ENCODE measurements around the gene OR10A6. TPM values are rescaled to one million over a fixed set of nuclear protein-coding genes. Genes with fewer than 3 reads are reported as not detected.

Gene OR10A6
- total RNA-seq, 2 experiments from 2014 or later = not detected

DNA sequence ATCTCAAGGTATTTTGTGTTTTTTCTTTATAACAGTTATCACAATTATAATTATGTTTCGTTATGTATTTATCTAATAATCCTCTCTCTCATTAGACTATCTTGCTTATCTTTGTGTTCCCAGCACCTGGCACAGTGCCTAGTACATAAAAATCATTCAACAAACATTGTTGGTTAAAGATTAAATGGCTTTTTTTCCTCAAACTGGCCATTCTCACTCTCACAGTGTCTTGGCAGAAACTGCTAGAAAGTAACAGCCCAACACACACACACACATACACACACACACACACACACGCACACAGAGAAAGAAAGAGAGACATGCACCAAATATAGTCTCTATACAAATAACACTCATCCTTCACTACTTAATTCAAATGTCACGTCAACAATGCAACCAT, 36.8 kb downstream of the OR10A6 start:
- H3K4me3 Mint-ChIP-seq = no peak overlapping the region
- ChIA-PET POLR2A (no interaction called here), CTCF (interaction anchor here (1.3 to 7.6 kb wide), 5 partner anchors 9 to 205 kb away, joined by 3 to 101 read pairs (median 5); partner anchors contain the start of gene EIF3F)
- no peak overlapping the region for H3K27ac Mint-ChIP-seq
- H3K36me3 Mint-ChIP-seq (ENCODE audit: low read depth) = no peaks in the 10 kb centered on the region
- intact Hi-C loops (cut with micrococcal nuclease) = loop anchor here (10.0 kb wide), 1 partner anchor 201 kb away; no protein-coding TSS in a partner anchor
- H3K4me1 Mint-ChIP-seq (ENCODE audit: low read depth) = no peaks in the 10 kb centered on the region
- no peak for ATAC-seq
- no peak for DNase-seq
- H3K9me3 Mint-ChIP-seq = no peaks in the 10 kb centered on the region
- TF ChIP-seq, protein P1, sequence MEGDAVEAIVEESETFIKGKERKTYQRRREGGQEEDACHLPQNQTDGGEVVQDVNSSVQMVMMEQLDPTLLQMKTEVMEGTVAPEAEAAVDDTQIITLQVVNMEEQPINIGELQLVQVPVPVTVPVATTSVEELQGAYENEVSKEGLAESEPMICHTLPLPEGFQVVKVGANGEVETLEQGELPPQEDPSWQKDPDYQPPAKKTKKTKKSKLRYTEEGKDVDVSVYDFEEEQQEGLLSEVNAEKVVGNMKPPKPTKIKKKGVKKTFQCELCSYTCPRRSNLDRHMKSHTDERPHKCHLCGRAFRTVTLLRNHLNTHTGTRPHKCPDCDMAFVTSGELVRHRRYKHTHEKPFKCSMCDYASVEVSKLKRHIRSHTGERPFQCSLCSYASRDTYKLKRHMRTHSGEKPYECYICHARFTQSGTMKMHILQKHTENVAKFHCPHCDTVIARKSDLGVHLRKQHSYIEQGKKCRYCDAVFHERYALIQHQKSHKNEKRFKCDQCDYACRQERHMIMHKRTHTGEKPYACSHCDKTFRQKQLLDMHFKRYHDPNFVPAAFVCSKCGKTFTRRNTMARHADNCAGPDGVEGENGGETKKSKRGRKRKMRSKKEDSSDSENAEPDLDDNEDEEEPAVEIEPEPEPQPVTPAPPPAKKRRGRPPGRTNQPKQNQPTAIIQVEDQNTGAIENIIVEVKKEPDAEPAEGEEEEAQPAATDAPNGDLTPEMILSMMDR (IDR thresholded peaks at IDR 0.05) = no peak
- no peaks in the 10 kb centered on the region for H3K27me3 Mint-ChIP-seq

DNA sequence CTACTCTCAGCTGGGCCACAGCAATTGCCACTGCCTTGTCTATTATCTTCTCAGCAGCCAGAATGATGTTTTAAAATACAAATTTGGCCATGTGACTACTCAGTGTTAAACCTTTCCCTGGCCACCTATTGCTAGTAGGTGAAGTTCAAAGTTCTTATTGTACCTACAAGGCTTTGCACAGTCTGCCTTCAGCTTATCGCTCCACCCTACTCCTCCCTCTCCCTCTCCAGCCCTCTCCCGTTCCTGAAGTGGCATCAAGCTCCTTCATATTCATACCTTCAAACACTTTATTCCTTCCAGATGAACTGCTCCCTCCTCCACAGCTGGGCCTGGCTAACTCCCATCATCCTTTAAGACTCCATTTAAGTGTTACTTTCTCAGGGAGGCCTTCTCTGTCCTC, 37.3 kb downstream of the OR10A6 start:
- Mint-ChIP-seq H3K4me1 (ENCODE audit: low read depth) (no peaks in the 10 kb centered on the region), H3K27me3 (no peaks in the 10 kb centered on the region), H3K27ac (no peak overlapping the region), H3K36me3 (ENCODE audit: low read depth) (no peaks in the 10 kb centered on the region), H3K9me3 (no peaks in the 10 kb centered on the region), H3K4me3 (no peak overlapping the region)
- DNase-seq = no peak
- ChIA-PET POLR2A (no interaction called here), CTCF (interaction anchor here (0.9 to 7.6 kb wide), 12 partner anchors 9 to 206 kb away, joined by 3 to 101 read pairs (median 5); partner anchors contain the start of gene EIF3F)
- intact Hi-C loops (cut with micrococcal nuclease) = loop anchor here (1.0 to 10.0 kb wide), 2 partner anchors 93 to 201 kb away; no protein-coding TSS in a partner anchor
- no peak for ATAC-seq
- TF ChIP-seq, protein P1 (IDR thresholded peaks at IDR 0.05) = no peak

DNA sequence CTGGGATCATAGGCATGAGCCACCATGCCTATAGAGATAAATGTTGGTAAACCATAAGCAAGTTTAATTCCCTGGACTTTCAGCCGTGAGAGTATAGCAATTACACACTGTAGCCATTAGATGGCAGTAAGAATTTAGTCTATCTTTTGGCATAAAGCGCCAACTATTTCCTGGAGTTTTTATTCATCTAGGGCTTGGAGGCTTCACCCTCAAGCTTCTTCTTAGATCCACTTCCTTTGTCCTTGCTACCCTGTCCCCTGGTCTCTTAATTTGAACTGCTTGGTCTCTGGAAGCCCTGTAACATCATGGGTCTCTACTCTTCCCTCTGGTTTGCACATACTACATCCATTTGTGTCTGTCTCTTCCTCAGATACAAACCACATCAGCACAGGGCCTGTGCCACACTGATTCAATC, 38.2 kb downstream of the OR10A6 start:
- Mint-ChIP-seq H3K27me3 (peaks cover 3% of the 10 kb centered on the region), H3K36me3 (ENCODE audit: low read depth) (no peaks in the 10 kb centered on the region), H3K4me3 (no peak overlapping the region), H3K27ac (no peak overlapping the region), H3K4me1 (ENCODE audit: low read depth) (no peaks in the 10 kb centered on the region), H3K9me3 (no peaks in the 10 kb centered on the region)
- POLR2A ChIA-PET = interaction anchor here (0.6 kb wide), 1 partner anchor 27 kb away, joined by 4 read pairs; no protein-coding TSS in a partner anchor
- no peak for DNase-seq
- peak; percentile 90 for ATAC-seq
- CTCF ChIA-PET = interaction anchor here (0.7 to 7.6 kb wide), 21 partner anchors 8 to 256 kb away, joined by 3 to 101 read pairs (median 4); partner anchors contain the start of gene EIF3F
- TF ChIP-seq, protein P1 (IDR thresholded peaks at IDR 0.05) = peak; percentile 73
- intact Hi-C loops (cut with micrococcal nuclease) = loop anchor here (1.0 to 10.0 kb wide), 2 partner anchors 93 to 202 kb away; no protein-coding TSS in a partner anchor

DNA sequence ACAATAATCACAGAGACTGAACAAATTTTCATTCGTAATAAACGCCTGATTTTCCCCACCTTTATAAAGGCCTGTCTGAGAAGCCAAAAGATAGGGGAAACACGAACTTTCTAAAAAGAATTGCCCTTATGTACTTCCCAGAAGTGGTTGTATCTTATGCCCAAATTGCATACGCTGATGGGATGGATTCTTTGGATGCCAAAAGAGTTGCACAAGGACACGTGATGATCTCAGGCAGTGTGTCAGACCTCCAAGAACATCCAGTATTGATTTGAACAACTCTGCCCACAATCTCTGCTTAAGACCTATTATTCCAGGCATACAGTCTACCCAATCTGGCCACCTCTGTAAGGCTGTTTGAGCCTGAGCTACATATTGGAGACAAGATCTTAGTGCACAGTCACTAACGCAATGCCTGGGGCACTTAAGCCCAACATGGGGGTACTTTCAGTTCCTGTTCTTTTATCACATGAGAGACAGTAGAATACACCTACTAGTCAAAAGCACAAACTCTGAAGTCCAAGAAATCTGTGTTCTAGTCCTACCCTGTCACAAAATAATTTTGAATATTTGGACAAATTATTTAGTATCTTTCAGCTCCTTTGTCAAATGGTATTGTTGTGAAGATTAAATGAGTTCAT, 38.9 kb downstream of the OR10A6 start:
- TF ChIP-seq, protein P1 (IDR thresholded peaks at IDR 0.05) = no peak
- ATAC-seq (no peak), DNase-seq (no peak)
- Mint-ChIP-seq H3K27ac (no peak overlapping the region), H3K27me3 (peaks cover 3% of the 10 kb centered on the region), H3K4me3 (no peak overlapping the region), H3K4me1 (ENCODE audit: low read depth) (no peaks in the 10 kb centered on the region), H3K36me3 (ENCODE audit: low read depth) (no peaks in the 10 kb centered on the region), H3K9me3 (no peaks in the 10 kb centered on the region)
- ChIA-PET CTCF (interaction anchor here (0.7 to 7.6 kb wide), 17 partner anchors 7 to 256 kb away, joined by 3 to 101 read pairs (median 5); partner anchors contain the start of gene EIF3F), POLR2A (interaction anchor here (0.6 kb wide), 1 partner anchor 28 kb away, joined by 4 read pairs; no protein-coding TSS in a partner anchor)
- intact Hi-C loops (cut with micrococcal nuclease) = loop anchor here (10.0 kb wide), 1 partner anchor 203 kb away; no protein-coding TSS in a partner anchor
